Epithelial cell of prostate (primary cell): ENCODE measurements around the gene PHETA1.
"Not testable (repeated sequence)": the region's sequence is repeated elsewhere in the genome, so short reads cannot be mapped to it uniquely, and the experiment has no call there.

ENCODE experiments used
- DNase-seq: peaks from one replicate; pipeline ENCODE4 v3.0.0-alpha.2; 2011; ENCODE audit warnings: low read depth, low spot score
- H3K27ac ChIP-seq: fragments of 450-650 bp; 2 replicates; pipeline ENCODE4 v1.5.1; 2017; ENCODE audit warnings: mild to moderate bottlenecking

PHETA1 gene

GRCh38 chr12:111352296-111352993 is 16.4 kb downstream of the PHETA1 start:
- no peak for DNase-seq
- H3K27ac ChIP-seq = no peak overlapping the region

- DNase-seq = no peak
- H3K27ac ChIP-seq = no peak overlapping the region
These were observed 17.9 kb downstream of the PHETA1 start for GRCh38 chr12:111351026-111351425.

- no peak for DNase-seq
- H3K27ac ChIP-seq = no peak overlapping the region
These were observed 19.0 kb downstream of the PHETA1 start for GRCh38 chr12:111349748-111350520.

- H3K27ac ChIP-seq = no peak overlapping the region
- DNase-seq = no peak
These were observed 19.7 kb downstream of the PHETA1 start for GRCh38 chr12:111349101-111349747.

GRCh38 chr12:111347891-111348644 is 20.8 kb downstream of the PHETA1 start:
- DNase-seq = no peak
- no peak overlapping the region for H3K27ac ChIP-seq

- DNase-seq = no peak
- no peak overlapping the region for H3K27ac ChIP-seq
These were observed 24.5 kb downstream of the PHETA1 start for GRCh38 chr12:111344254-111344875.

- H3K27ac ChIP-seq = no peak overlapping the region
- no peak for DNase-seq
These were observed 25.7 kb downstream of the PHETA1 start for GRCh38 chr12:111343181-111343580.

GRCh38 chr12:111342376-111342775 is 26.5 kb downstream of the PHETA1 start:
- H3K27ac ChIP-seq = no peak overlapping the region
- DNase-seq = no peak

- DNase-seq = no peak
These were observed 27.3 kb downstream of the PHETA1 start for GRCh38 chr12:111341426-111342065.

GRCh38 chr12:111340680-111341079 is 28.2 kb downstream of the PHETA1 start:
- not testable (repeated sequence) for DNase-seq, H3K27ac ChIP-seq

More at GRCh38 chr12:111341426-111342065, 27.3 kb downstream of the PHETA1 start:
- no peak overlapping the region for H3K27ac ChIP-seq

- no peak for DNase-seq
- no peak overlapping the region for H3K27ac ChIP-seq
These were observed 28.7 kb downstream of the PHETA1 start for GRCh38 chr12:111340231-111340630.

GRCh38 chr12:111339321-111339938 is 29.5 kb downstream of the PHETA1 start:
- H3K27ac ChIP-seq = no peak overlapping the region
- DNase-seq = no peak

- H3K27ac ChIP-seq = no peak overlapping the region
- DNase-seq = no peak
These were observed 30.8 kb downstream of the PHETA1 start for GRCh38 chr12:111338096-111338495.

GRCh38 chr12:111337371-111337770 is 31.5 kb downstream of the PHETA1 start:
- no peak for DNase-seq
- no peak overlapping the region for H3K27ac ChIP-seq

- H3K27ac ChIP-seq, DNase-seq: not testable (repeated sequence)
These were observed 32.5 kb downstream of the PHETA1 start for GRCh38 chr12:111336411-111336810.

GRCh38 chr12:111335811-111336210 is 33.1 kb downstream of the PHETA1 start:
- no peak for DNase-seq
- no peak overlapping the region for H3K27ac ChIP-seq

GRCh38 chr12:111335301-111335700 is 33.6 kb downstream of the PHETA1 start:
- not testable (repeated sequence) for DNase-seq

GRCh38 chr12:111334393-111334915 is 34.4 kb downstream of the PHETA1 start:
- no peak for DNase-seq
- H3K27ac ChIP-seq = no peak overlapping the region

More at GRCh38 chr12:111335301-111335700, 33.6 kb downstream of the PHETA1 start:
- H3K27ac ChIP-seq = not testable (repeated sequence)
